SHP77 treated with DMSO at 0.1 percent for 48 hours (cell line): ENCODE data around the gene NGLY1.

Source experiments
- DNase-seq: peaks from one replicate; lab custom pipeline; 2025; lab: John Stamatoyannopoulos, UW

NGLY1 gene

GRCh38 chr3:25708036-25708435 is 75.2 kb downstream of the NGLY1 start:
- no peak for DNase-seq

- no peak for DNase-seq
Measured at GRCh38 chr3:25707268-25707926, 75.8 kb downstream of the NGLY1 start.

GRCh38 chr3:25706213-25706612 is 77.0 kb downstream of the NGLY1 start:
- no peak for DNase-seq

GRCh38 chr3:25697553-25697952 is 85.7 kb downstream of the NGLY1 start:
- no peak for DNase-seq

- no peak for DNase-seq
Measured at GRCh38 chr3:25695731-25696420, 87.4 kb downstream of the NGLY1 start.

- no peak for DNase-seq
Measured at GRCh38 chr3:25693238-25693637, 90.0 kb downstream of the NGLY1 start.

- no peak for DNase-seq
Measured at GRCh38 chr3:25692341-25692740, 90.9 kb downstream of the NGLY1 start.

GRCh38 chr3:25690768-25691533 is 92.3 kb downstream of the NGLY1 start:
- no peak for DNase-seq

- DNase-seq = no peak
Measured at GRCh38 chr3:25689226-25689625, 94.0 kb downstream of the NGLY1 start.

- no peak for DNase-seq
Measured at GRCh38 chr3:25687742-25688141, 95.5 kb downstream of the NGLY1 start.

- DNase-seq = no peak
Measured at GRCh38 chr3:25686766-25687165, 96.5 kb downstream of the NGLY1 start.

- no peak for DNase-seq
Measured at GRCh38 chr3:25683882-25684281, 99.4 kb downstream of the NGLY1 start.

- no peak for DNase-seq
Measured at GRCh38 chr3:25683410-25683809, 99.8 kb downstream of the NGLY1 start.

- no peak for DNase-seq
Measured at GRCh38 chr3:25679642-25680302, 103.5 kb downstream of the NGLY1 start.

GRCh38 chr3:25679166-25679565 is 104.1 kb downstream of the NGLY1 start:
- DNase-seq = no peak

GRCh38 chr3:25678581-25678980 is 104.7 kb downstream of the NGLY1 start:
- no peak for DNase-seq

- no peak for DNase-seq
Measured at GRCh38 chr3:25677121-25677520, 106.1 kb downstream of the NGLY1 start.

- no peak for DNase-seq
Measured at GRCh38 chr3:25674670-25675069, 108.6 kb downstream of the NGLY1 start.

- DNase-seq = no peak
Measured at GRCh38 chr3:25673738-25674298, 109.4 kb downstream of the NGLY1 start.
